NCI-H2081 treated with DMSO at 0.1 percent for 48 hours (cell line): ENCODE data around the gene GOLGA6B.
"Not testable (repeated sequence)": the region's sequence is repeated elsewhere in the genome, so short reads cannot be mapped to it uniquely, and the experiment has no call there.

Experiments used
- DNase-seq: peaks from one replicate; lab custom pipeline; 2025; lab: John Stamatoyannopoulos, UW

Gene GOLGA6B

GRCh38 chr15:72663931-72664330 is 9.4 kb downstream of the GOLGA6B start:
- not testable (repeated sequence) for DNase-seq

GRCh38 chr15:72665706-72666105 is 11.2 kb downstream of the GOLGA6B start:
- not testable (repeated sequence) for DNase-seq

GRCh38 chr15:72669803-72670202 is 15.3 kb downstream of the GOLGA6B start:
- DNase-seq: not testable (repeated sequence)

- not testable (repeated sequence) for DNase-seq
Measured at GRCh38 chr15:72670656-72671352, 16.3 kb downstream of the GOLGA6B start.

- DNase-seq: no peak
Measured at GRCh38 chr15:72671525-72671924, 17.0 kb downstream of the GOLGA6B start.

- no peak for DNase-seq
Measured at GRCh38 chr15:72676838-72677237, 22.3 kb downstream of the GOLGA6B start.

GRCh38 chr15:72680931-72681330 is 26.4 kb downstream of the GOLGA6B start:
- no peak for DNase-seq

- DNase-seq: no peak
Measured at GRCh38 chr15:72682772-72683171, 28.3 kb downstream of the GOLGA6B start.

GRCh38 chr15:72685301-72685924 is 30.9 kb downstream of the GOLGA6B start:
- no peak for DNase-seq

- DNase-seq: no peak
Measured at GRCh38 chr15:72685925-72686794, 31.7 kb downstream of the GOLGA6B start, which contains the start of the genes BBS4 and HIGD2B. TSS of gene BBS4 (plus strand) at chr15:72686207. CDS start at chr15:72686228, 21 bp downstream. TSS of gene HIGD2B (minus strand) at chr15:72686182. CDS start at chr15:72676374, 9,808 bp downstream.

- DNase-seq: no peak
Measured at GRCh38 chr15:72688697-72689096, 34.2 kb downstream of the GOLGA6B start.

- no peak for DNase-seq
Measured at GRCh38 chr15:72690938-72691337, 36.4 kb downstream of the GOLGA6B start.

- no peak for DNase-seq
Measured at GRCh38 chr15:72698938-72699337, 44.4 kb downstream of the GOLGA6B start.

- DNase-seq: no peak
Measured at GRCh38 chr15:72700076-72700475, 45.6 kb downstream of the GOLGA6B start.

GRCh38 chr15:72706266-72706665 is 51.8 kb downstream of the GOLGA6B start:
- DNase-seq: no peak

- not testable (repeated sequence) for DNase-seq
Measured at GRCh38 chr15:72708551-72709303, 54.2 kb downstream of the GOLGA6B start.
